HepG2 (cell line): ENCODE measurements around the gene MTFR1L. TPM values are rescaled to one million over a fixed set of nuclear protein-coding genes. Genes with fewer than 3 reads are reported as not detected.

Source experiments
- ATAC-seq: fragments of 200-7000 bp; cut with Tn5 transposase; 3 replicates; pipeline ENCODE4 v1.9.1; 2020; ENCODE audit warnings: mild to moderate bottlenecking, moderate library complexity
- BruUV-seq: library from RNA; stranded (reverse); fragments of 400-500 nt; replicated peaks from 2 replicates; lab custom pipeline; 2021; lab: Mats Ljungman, UMichigan
- CTCF ChIA-PET: fragments of 300-600 bp; formaldehyde crosslinking; extraction: SDS; loops from one replicate; lab custom pipeline; 2021; ENCODE audit warnings: low total read pairs, inconsistent platforms, low intra/inter-chr PET ratio; lab: Yijun Ruan, JAX
- POLR2A ChIA-PET: fragments of 350-600 bp; sonication (Branson Sonifier 250); formaldehyde crosslinking; loops from one replicate; lab custom pipeline; 2020; ENCODE audit warnings: antibody characterized with exemption, inconsistent platforms; lab: Yijun Ruan, JAX
- DNase-seq: peaks from one replicate; pipeline ENCODE4 v3.0.0-alpha.2; 2015; ENCODE audit warnings: low spot score
- FAIRE-seq: peaks from 3 replicates; lab custom pipeline; 2011; peaks lifted over from hg19 to GRCh38; lab: Jason Lieb, UNC
- H2AFZ ChIP-seq: one replicate; pipeline ENCODE4 v1.6.1; 2011; ENCODE audit warnings: low read length, inconsistent platforms
- H3K27ac ChIP-seq: fragments of 300-600 bp; 3 replicates; pipeline ENCODE4 v1.8.0; 2011; ENCODE audit warnings: mixed run types, mild to moderate bottlenecking, mixed read lengths, low read length, inconsistent platforms; ENCODE audit not compliant: insufficient read depth; ENCODE audit errors: extremely low read length
- H3K27me3 ChIP-seq, 2 experiments: fragments of 200-600 bp in 1 of 2; 2 replicates in 1 of 2; 3 replicates in 1 of 2; pipeline versions ENCODE4 v1.6.0 to v1.8.0; 2011; ENCODE audit warnings: low read length in 2 of 2, mild to moderate bottlenecking in 2 of 2, moderate library complexity in 2 of 2, inconsistent platforms in 1 of 2; ENCODE audit not compliant: insufficient read depth in 2 of 2, control insufficient read depth in 1 of 2
- H3K36me3 ChIP-seq, 2 experiments: fragments of 200-600 bp in 1 of 2; replicated peaks in 1 of 2; 2 replicates in 1 of 2; 3 replicates in 1 of 2; pipeline versions ENCODE4 v1.5.1 to v1.8.0; 2011; ENCODE audit warnings: low read length in 2 of 2, inconsistent platforms in 1 of 2; ENCODE audit not compliant: insufficient read depth in 2 of 2, control insufficient read depth in 1 of 2
- H3K4me1 ChIP-seq: 2 replicates; pipeline ENCODE4 v1.5.1; 2012; ENCODE audit warnings: low read length, inconsistent platforms; ENCODE audit not compliant: insufficient read depth
- H3K4me2 ChIP-seq: 2 replicates; pipeline ENCODE4 v1.6.0; 2011; ENCODE audit warnings: low read depth, low read length, inconsistent platforms
- H3K4me3 ChIP-seq, 3 experiments: fragments of 200-600 bp in 1 of 3; sonication (generic), shearing (Covaris generic) in 1 of 3; replicated peaks in 1 of 3; 2 replicates each; pipeline ENCODE4 v1.5.1; 2011 to 2016; ENCODE audit warnings: low read length in 3 of 3, inconsistent platforms in 2 of 3, low read depth in 2 of 3, mild to moderate bottlenecking in 2 of 3, control low read depth in 1 of 3, mixed read lengths in 1 of 3; ENCODE audit not compliant: insufficient read depth in 1 of 3
- H3K79me2 ChIP-seq: one replicate; pipeline ENCODE4 v1.6.1; 2011; ENCODE audit warnings: low read length, inconsistent platforms; ENCODE audit not compliant: insufficient read depth
- H3K9ac ChIP-seq: 2 replicates; pipeline ENCODE4 v1.6.0; 2011; ENCODE audit warnings: mild to moderate bottlenecking, low read depth, low read length, inconsistent platforms; ENCODE audit not compliant: insufficient read depth
- H3K9me3 ChIP-seq: 2 replicates; pipeline ENCODE4 v1.5.1; 2012; ENCODE audit warnings: mild to moderate bottlenecking, low read length
- H4K20me1 ChIP-seq: 2 replicates; pipeline ENCODE4 v1.6.0; 2011; ENCODE audit warnings: inconsistent platforms, mild to moderate bottlenecking, low read length, moderate library complexity; ENCODE audit not compliant: insufficient read depth
- ETV5 ChIP-seq: IDR thresholded peaks from 2 replicates; pipeline ENCODE4 v1.6.1; 2018; ENCODE audit warnings: missing biosample characterization, missing genetic modification reagents, inconsistent platforms, borderline replicate concordance
- GABPA ChIP-seq, 2 experiments: IDR thresholded peaks; 2 replicates each; pipeline ENCODE4 v1.6.1; 2011 to 2016; ENCODE audit warnings: low read depth in 2 of 2, low read length in 1 of 2, missing biosample characterization in 1 of 2, missing genetic modification characterization in 1 of 2
- HOXD1 ChIP-seq: sonication (generic); formaldehyde crosslinking; IDR thresholded peaks from 2 replicates; pipeline ENCODE4 v1.5.0; 2020; ENCODE audit warnings: missing genetic modification reagents
- MZF1 ChIP-seq: sonication (generic); formaldehyde crosslinking; IDR thresholded peaks from 2 replicates; pipeline ENCODE4 v1.8.1; 2023; ENCODE audit warnings: mild to moderate bottlenecking, missing genetic modification reagents, borderline replicate concordance
- SOX5 ChIP-seq: IDR thresholded peaks from 2 replicates; pipeline ENCODE4 v1.6.1; 2016; ENCODE audit warnings: borderline replicate concordance
- XRCC5 ChIP-seq: fragments of 200-400 bp; formaldehyde crosslinking; optimal IDR thresholded peaks from 2 replicates; pipeline ENCODE3; 2017; ENCODE audit warnings: mild to moderate bottlenecking, low read length
- ZBTB40 ChIP-seq, 2 experiments: fragments of 450-650 bp in 1 of 2; sonication (generic) in 1 of 2; formaldehyde crosslinking in 1 of 2; IDR thresholded peaks; 2 replicates each; pipeline versions ENCODE4 v1.6.1 to v1.8.0; 2016 to 2022; ENCODE audit warnings: antibody characterized with exemption in 1 of 2, mild to moderate bottlenecking in 1 of 2, missing genetic modification reagents in 1 of 2
- ZMYM2 ChIP-seq: sonication (generic); formaldehyde crosslinking; IDR thresholded peaks from 2 replicates; pipeline ENCODE4 v1.8.0; 2022; ENCODE audit warnings: mild to moderate bottlenecking, missing genetic modification reagents
- ZNF674 ChIP-seq: sonication (generic); formaldehyde crosslinking; IDR thresholded peaks from 2 replicates; pipeline ENCODE4 v1.5.0; 2020; ENCODE audit warnings: low read depth, mild to moderate bottlenecking, missing genetic modification reagents
- ZNF724P ChIP-seq: sonication (generic); formaldehyde crosslinking; IDR thresholded peaks from 2 replicates; pipeline ENCODE4 v1.8.0; 2022; ENCODE audit warnings: missing genetic modification reagents, borderline replicate concordance
- WGBS: methylation state at CpG from one replicate; pipeline ENCODE4 v1.1.6; 2017; ENCODE audit warnings: low lambda C conversion rate; 5-methylcytosine and 5-hydroxymethylcytosine counted together
- in situ Hi-C: cut with HindIII; loops from 2 replicates; pipeline ENCODE4 v1.10.0; 2017; ENCODE audit warnings: low pct_unique_long_range_greater_than_20kb; ENCODE audit not compliant: extremely low pct_ligation_motif_present
- intact Hi-C: fragments of 100-400 bp; cut with micrococcal nuclease; formaldehyde crosslinking; loops from one replicate; pipeline ENCODE4 v1.10.0; 2022; ENCODE audit not compliant: unreplicated experiment
- polyA plus RNA-seq, 8 experiments: library from polyadenylated mRNA; depleted of rRNA in 3 of 8; stranded (reverse) in 7 of 8; unstranded in 1 of 8; fragments of >200 nt; fragmentation: Illumina TruSeq in 4 of 8; extraction: Trizol in 4 of 8; gene quantifications; 2 replicates each; pipeline versions ENCODE4 v1.2.1 to v1.2.3, GENCODE V29; 2011 to 2016; ENCODE audit warnings: low read depth in 4 of 8, missing spikeins in 1 of 8, mixed read lengths in 1 of 8; ENCODE audit not compliant: insufficient read depth in 1 of 8
- total RNA-seq, 5 experiments: library from RNA; depleted of rRNA; stranded (reverse); fragments of >200 nt; fragmentation: Illumina TruSeq; extraction: Trizol; gene quantifications; 2 replicates each; pipeline ENCODE4 v1.2.3, GENCODE V29; 2016; ENCODE audit warnings: low read depth in 1 of 5
- TF ChIP-seq, protein P1 (sequence below): sonication (generic); formaldehyde crosslinking; IDR thresholded peaks from 2 replicates; pipeline ENCODE4 v1.4.0; 2020; ENCODE audit warnings: missing genetic modification reagents, low read depth, mild to moderate bottlenecking, borderline replicate concordance

The MTFR1L gene
- total and polyA plus RNA-seq, 2 of the 13 experiments (the other 11 are each of a cell fraction or from before 2014, with no cell fraction given) = 38.0 to 55.7 TPM

GRCh38 chr1:25845664-25846063, 25.9 kb downstream of the MTFR1L start:
- ATAC-seq = no peak
- peaks cover 7% of the 10 kb centered on the region; the same call in 1 of the 2 replicates for H3K4me1 ChIP-seq
- in situ Hi-C loops = no loop called here

DNA sequence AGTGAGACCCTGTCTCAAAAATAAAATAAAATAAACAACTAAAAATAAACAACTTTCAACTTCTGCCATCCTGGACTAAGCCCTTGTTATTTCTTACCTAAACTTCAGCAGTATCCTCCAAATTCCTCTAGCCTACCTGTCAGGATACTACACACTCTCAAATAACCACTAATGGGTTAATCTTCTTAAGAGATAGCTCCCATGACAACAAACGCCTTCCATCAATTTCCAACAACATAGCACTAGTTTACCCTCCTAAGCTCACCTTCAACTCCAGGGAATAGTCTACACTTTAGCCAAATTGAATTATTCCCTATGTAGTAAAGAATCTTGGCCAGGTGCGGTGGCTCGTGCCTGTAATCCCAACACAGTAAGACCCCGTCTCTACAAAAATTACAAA, 28.2 kb downstream of the MTFR1L start:
- FAIRE-seq (no peak), DNase-seq (no peak), ATAC-seq (no peak)
- intact Hi-C loops (no loop called here), in situ Hi-C loops (no loop called here)
- no peaks in the 10 kb centered on the region for H3K36me3 ChIP-seq
- no peaks in the 10 kb centered on the region for H3K4me1 ChIP-seq
- CTCF ChIA-PET = no interaction called here
- POLR2A ChIA-PET = no interaction called here
- WGBS = 87% methylated on average over 4 of the region's 4 CpGs
- H3K4me2 ChIP-seq = no peak overlapping the region
- H3K79me2 ChIP-seq = peaks cover 50% of the 10 kb centered on the region
- H3K27me3 ChIP-seq = no peaks in the 10 kb centered on the region
- H3K9ac ChIP-seq = no peak overlapping the region
- H3K4me3 ChIP-seq = no peak overlapping the region
- no peak overlapping the region for H3K27ac ChIP-seq
- H4K20me1 ChIP-seq = no peaks in the 10 kb centered on the region
- no peaks in the 10 kb centered on the region for H3K9me3 ChIP-seq
- H2AFZ ChIP-seq = no peak overlapping the region
- no TSS peak for BruUV-seq
- TF ChIP-seq ETV5 (CRISPR knock-in tag) (no peak), ZBTB40 (IDR thresholded peaks at IDR 0.05) (no peak), ZBTB40 (CRISPR knock-in tag; IDR thresholded peaks at IDR 0.05) (no peak), SOX5 (CRISPR knock-in tag) (no peak)
- TF ChIP-seq, protein P1, sequence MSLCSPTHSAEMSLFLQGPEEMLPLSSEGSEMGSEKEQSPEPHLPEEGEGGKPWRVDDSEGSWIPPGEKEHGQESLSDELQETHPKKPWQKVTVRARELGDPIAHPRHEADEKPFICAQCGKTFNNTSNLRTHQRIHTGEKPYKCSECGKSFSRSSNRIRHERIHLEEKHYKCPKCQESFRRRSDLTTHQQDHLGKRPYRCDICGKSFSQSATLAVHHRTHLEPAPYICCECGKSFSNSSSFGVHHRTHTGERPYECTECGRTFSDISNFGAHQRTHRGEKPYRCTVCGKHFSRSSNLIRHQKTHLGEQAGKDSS (CRISPR knock-in tag) = no peak

More at GRCh38 chr1:25845664-25846063, 25.9 kb downstream of the MTFR1L start:
- FAIRE-seq = no peak
- DNase-seq = no peak
- Histone ChIP-seq H3K4me2 (no peak overlapping the region), H3K9me3 (no peaks in the 10 kb centered on the region), H3K27ac (no peak overlapping the region), H3K4me3 (no peak overlapping the region), H3K9ac (no peak overlapping the region), H2AFZ (no peak overlapping the region), H4K20me1 (no peaks in the 10 kb centered on the region), H3K36me3 (no peaks in the 10 kb centered on the region), H3K79me2 (peaks cover 57% of the 10 kb centered on the region), H3K27me3 (no peaks in the 10 kb centered on the region)
- intact Hi-C loops = no loop called here
- no TSS peak for BruUV-seq
- TF ChIP-seq SOX5 (CRISPR knock-in tag) (no peak), ZMYM2 (CRISPR knock-in tag) (no peak), XRCC5 (no peak), HOXD1 (CRISPR knock-in tag) (no peak), MZF1 (no peak), ZNF724P (CRISPR knock-in tag) (no peak), GABPA (IDR thresholded peaks at IDR 0.05; ENCODE audit: low read depth, low read length) (no peak), GABPA (CRISPR knock-in tag; IDR thresholded peaks at IDR 0.05; ENCODE audit: low read depth) (no peak), ZNF674 (CRISPR knock-in tag) (no peak)
- ChIA-PET CTCF (no interaction called here), POLR2A (interaction anchor here (1.3 kb wide), 1 partner anchor 30 kb away, joined by 3 read pairs; the partner anchor contains the start of gene PAQR7)
- WGBS = 93% methylated on average over 5 of the region's 5 CpGs
